A549 treated with RU486 at 1 μM for 4 hours (cell line): ENCODE data around the gene PEX19. TPM values are rescaled to one million over a fixed set of nuclear protein-coding genes. Genes with fewer than 3 reads are reported as not detected.

Source experiments
- total RNA-seq: library from RNA; stranded (reverse); fragments of 200-300 nt; extraction: Qiagen RNA extraction; gene quantifications from 5 replicates; pipeline ENCODE4 v1.2.3, GENCODE V29; 2022; ENCODE audit warnings: low read depth

The PEX19 gene, protein sequence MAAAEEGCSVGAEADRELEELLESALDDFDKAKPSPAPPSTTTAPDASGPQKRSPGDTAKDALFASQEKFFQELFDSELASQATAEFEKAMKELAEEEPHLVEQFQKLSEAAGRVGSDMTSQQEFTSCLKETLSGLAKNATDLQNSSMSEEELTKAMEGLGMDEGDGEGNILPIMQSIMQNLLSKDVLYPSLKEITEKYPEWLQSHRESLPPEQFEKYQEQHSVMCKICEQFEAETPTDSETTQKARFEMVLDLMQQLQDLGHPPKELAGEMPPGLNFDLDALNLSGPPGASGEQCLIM
- total RNA-seq, result 20.5 to 32.1 TPM (median 23.6 TPM) in 5 replicates

DNA sequence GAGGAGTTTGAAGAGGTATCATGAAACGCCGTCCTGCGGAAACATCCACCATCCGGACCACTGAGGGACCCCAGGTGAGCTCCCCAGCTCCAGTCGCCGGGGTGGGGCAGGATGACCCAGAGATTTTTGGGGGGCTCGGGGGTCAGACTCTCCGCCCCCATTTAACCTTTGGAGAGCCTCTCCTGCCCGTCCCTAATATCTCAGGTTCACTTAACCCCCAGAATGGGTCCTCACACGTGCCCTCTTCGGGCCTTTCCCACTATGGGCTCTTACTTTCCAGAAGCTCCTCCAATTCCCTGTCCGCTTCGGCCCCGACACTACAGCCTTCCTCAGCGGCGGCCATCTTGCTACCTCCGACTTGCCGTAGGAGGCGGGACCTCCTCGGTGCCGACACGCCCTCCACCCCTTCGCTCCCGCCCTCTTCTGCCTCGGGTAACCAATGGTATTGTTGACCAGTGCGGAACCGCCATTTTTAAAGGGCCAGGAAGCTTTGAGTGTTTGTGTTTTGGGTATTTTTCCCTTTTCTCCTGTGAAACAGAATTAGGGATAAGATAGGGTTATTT, at the start of gene PEX19:
Gene PEX19, minus strand, starts transcription at position 352 of the 563 bp plus-strand sequence. Its CDS starts 9 bp downstream, at position 343.

DNA sequence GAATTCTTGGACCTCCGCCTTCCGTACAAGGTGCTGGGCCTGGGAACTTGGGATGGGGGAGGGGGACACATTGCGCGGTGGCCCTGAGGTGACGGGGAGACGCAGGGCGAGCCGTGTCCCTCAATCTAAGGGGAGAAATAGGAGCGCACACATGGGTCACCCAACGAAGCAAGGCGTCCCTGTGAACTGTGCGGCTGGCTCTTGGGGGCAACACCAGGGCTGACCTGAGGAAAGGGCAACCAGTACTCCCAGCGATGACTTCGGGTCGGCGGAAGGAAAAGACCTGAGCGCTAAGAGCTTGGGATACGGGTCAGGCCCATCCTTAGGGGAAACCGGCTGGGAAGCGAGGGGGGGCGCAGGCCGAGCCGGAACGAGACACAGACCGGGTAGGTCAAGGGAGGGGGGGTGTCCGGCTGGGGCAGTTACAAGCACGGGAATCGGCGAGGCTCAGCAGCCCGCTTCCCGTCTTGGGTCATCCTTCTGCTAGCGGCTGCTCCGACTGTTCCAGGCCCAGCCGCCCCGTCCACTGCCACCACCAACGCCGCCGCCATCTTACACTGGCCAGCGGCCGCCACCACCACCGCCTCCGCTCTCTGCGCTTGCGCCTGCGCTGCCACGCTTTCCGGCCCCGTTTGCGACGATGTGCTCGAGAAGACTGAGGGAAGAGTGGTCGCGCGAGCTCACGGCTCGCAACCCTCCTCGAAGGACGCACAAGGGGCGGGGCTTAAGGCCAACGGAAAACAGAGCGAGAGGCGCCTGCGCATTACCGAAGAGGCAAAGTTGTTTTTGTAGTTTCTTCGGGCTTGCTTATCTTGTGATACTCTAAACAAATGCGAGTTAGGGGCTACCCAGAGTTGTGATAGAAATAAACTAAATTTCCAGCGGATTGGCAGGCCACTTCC, 22.8 kb downstream of the PEX19 start, which contains the start of gene DCAF8:
Gene DCAF8, minus strand, starts transcription at position 657 of the 902 bp plus-strand sequence. CDS start 18,541 bp downstream, outside the sequence.

Other genes starting within 250 kb of the PEX19 start
- not detected in 5 replicates for gene KCNJ10, start 215.0 kb downstream of the PEX19 start, total RNA-seq
- not detected in 5 replicates for gene KCNJ9, start 203.6 kb downstream of the PEX19 start, total RNA-seq
- gene IGSF8, start 186.5 kb downstream of the PEX19 start, total RNA-seq, result 5.6 to 10.4 TPM (median 8.4 TPM) in 5 replicates
- 0.03 to 0.04 TPM (median 0.03 TPM) in 3 of 5 replicates, not detected in the others for gene ATP1A2, start 169.4 kb downstream of the PEX19 start, total RNA-seq
- gene ATP1A4, start 133.5 kb downstream of the PEX19 start, total RNA-seq, result not detected in 5 replicates
- gene CASQ1, start 94.6 kb downstream of the PEX19 start, total RNA-seq, result not detected in 5 replicates
- 190 to 210 TPM (median 195 TPM) in 5 replicates for gene PEA15, start 79.7 kb downstream of the PEX19 start, total RNA-seq
- 43.4 to 52.8 TPM (median 51.7 TPM) in 5 replicates for gene DCAF8, start 22.6 kb downstream of the PEX19 start, total RNA-seq
- 77.4 to 91.2 TPM (median 83.1 TPM) in 5 replicates for gene COPA, start 58.1 kb upstream of the PEX19 start, total RNA-seq
- gene NCSTN, start 58.2 kb upstream of the PEX19 start, total RNA-seq, result 40.6 to 47.7 TPM (median 43.9 TPM) in 5 replicates
- 0.34 to 0.70 TPM (median 0.42 TPM) in 5 replicates for gene NHLH1, start 81.9 kb upstream of the PEX19 start, total RNA-seq
- gene VANGL2, start 115.4 kb upstream of the PEX19 start, total RNA-seq, result 0.61 to 1.1 TPM (median 1.0 TPM) in 5 replicates
- not detected in 5 replicates for gene SLAMF6, start 238.1 kb upstream of the PEX19 start, total RNA-seq